GM19240 (cell line): ENCODE results near the gene PERCC1.

Experiments
- DNase-seq: peaks from one replicate; pipeline ENCODE4 v3.0.0; 2011; ENCODE audit warnings: low spot score; ENCODE audit not compliant: insufficient read length

PERCC1 gene

DNA sequence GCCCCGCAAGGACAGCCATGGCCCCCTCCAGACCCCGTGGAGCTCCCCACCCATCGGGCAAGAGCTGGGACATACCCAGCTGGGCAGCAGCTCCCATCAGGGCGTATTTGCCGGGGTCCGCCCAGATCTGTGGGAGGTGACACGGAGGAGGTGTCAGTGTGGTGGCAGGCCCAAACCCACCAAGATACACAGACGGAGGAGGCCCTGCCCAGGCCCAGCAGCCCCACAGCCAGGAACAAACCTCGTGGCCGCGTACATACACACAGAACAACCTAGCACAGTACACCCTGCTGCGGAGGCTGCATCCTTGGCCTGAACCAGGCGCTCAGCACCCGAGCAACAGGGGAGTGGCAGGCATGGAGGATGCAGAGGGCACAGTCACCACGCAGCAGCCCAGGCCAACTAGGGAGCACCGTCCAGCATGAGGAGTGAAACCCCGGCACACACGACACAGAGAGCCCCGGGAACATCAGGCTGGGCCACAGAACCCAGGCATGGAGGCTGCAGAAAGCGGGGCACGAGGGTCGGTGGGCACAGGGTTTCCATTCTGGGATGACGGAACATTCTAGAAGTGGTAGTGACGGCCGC lies 18.4 kb downstream of the PERCC1 start:
- no peak for DNase-seq

DNA sequence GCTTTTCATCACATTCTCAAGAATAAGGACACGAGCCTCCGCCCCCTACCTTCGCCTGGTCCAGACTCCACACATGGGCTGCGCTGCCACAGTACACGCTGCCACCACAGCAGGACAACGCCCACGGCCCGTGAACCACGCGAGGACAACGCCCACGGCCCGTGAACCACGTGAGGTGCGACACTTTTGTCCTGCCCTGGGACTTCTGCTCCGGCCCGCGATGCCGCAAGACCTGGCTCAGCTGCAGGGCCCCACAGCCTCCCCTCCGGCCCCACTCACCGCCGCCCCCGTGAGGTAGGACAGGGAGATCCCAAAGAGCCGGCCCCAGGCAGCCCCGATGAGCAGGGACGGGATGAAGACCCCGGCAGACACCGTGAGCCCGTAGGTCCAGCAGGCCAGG lies 19.3 kb downstream of the PERCC1 start:
- DNase-seq = no peak

DNA sequence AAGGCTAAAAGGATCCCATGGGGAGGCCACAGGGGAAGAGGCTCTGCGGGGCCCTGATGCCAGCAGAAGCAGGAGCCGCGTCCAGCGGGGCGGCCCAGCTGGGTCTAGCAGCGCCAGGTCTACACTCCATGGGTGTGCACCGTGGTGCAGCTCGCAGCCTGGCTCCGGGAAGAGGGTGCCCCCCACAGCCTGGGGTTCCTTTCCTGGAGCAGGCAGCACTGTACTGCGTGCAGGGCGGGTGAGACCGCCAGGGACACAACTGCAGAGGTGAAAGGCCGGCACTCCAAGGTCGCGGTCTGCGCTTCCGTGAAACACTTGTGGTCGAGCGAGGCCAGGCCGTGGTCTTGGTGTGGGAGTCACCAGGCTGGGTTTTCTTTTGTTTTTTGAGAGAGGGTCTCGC lies 20.0 kb downstream of the PERCC1 start:
- no peak for DNase-seq

DNA sequence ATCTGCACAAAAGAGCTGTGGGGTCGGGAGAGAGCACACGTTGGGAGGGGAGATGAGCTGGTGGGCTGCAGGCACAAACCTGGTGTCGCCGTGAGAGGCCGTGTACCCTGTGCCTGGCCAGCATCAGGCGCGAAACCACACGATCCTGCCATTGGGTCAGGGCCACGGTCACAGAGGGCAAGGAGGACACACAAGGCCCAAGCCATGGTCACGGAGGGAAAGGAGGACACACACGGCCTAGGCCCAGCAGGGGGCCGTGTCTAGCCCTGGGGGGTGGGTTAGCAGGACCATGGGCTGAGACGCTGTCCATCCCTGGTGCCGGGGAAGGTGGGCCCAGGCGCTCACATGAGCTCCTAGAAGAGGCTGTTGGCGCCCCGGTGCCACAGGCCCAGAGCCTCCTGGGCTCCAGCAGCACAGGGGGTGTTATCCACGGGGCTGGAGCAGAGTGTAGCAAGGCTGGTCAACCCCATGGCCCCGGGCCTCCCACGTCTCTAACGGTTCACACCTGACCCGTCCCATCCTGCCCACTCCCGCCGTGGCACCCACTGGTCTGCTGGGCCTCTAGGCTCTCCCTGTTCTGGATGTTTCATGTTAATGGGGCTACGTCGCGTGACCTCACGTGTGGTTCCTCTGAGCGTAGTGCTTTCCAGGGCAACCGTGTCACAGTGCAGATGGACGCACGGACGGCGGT lies 21.0 kb downstream of the PERCC1 start:
- DNase-seq = no peak

DNA sequence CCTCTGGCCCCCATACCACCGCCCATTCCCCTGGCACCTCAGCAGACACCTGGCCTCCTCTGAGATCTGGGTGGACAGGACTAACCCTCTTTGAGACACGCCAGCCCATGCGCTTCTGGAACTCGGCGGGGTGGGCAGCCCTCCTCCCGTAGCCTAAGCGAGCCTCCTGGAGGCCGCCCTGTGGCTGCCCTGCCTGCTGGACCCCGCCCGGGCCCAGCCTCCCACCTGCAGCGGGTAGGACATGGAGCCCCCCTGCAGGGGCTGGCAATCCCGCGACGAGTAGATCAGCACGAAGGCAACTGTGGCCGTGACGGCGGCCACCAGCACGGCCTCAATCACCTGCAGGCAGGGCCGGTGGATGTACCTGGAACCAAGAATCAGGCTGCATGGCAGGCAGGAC lies 21.7 kb downstream of the PERCC1 start:
- DNase-seq = no peak

DNA sequence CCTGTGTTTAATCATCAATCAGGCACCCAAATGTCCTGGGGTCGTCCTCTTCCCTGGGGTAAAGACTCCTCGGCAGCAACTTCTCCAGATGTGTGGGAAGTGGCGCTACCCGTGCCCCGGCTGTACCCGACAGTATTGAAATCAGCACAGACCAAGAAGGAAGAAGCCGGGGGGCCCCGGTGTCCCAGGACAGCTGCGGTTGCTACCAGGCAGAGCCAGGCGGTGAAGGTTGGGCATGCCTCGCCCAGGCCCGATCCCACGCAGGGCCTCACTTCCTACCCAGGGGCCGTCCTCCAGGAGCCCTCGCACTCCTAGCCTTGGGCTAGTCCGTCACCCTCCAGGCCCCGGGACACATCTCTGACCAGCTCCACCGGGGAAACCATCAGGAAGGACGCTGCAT lies 22.4 kb downstream of the PERCC1 start:
- DNase-seq = no peak

DNA sequence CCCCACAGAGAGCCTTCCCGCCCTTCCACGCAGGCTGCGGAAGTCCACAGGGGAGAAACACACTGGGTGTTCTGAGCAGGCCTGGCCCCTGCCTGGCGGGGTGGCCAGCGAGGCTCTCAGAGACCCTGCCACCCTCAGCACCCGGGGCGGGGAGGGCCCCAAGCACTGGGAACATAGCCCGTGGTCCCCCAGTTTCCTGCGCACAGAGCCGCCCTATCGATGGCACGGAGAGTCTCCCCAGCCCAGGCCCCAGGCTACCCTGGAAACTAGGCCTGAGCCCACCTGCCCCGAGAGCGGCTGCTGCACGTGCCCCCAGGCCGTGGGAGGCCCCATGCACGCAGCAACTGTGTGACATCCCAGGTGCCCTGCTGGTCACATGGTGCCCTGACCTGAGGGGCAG lies 23.7 kb downstream of the PERCC1 start:
- DNase-seq = no peak

DNA sequence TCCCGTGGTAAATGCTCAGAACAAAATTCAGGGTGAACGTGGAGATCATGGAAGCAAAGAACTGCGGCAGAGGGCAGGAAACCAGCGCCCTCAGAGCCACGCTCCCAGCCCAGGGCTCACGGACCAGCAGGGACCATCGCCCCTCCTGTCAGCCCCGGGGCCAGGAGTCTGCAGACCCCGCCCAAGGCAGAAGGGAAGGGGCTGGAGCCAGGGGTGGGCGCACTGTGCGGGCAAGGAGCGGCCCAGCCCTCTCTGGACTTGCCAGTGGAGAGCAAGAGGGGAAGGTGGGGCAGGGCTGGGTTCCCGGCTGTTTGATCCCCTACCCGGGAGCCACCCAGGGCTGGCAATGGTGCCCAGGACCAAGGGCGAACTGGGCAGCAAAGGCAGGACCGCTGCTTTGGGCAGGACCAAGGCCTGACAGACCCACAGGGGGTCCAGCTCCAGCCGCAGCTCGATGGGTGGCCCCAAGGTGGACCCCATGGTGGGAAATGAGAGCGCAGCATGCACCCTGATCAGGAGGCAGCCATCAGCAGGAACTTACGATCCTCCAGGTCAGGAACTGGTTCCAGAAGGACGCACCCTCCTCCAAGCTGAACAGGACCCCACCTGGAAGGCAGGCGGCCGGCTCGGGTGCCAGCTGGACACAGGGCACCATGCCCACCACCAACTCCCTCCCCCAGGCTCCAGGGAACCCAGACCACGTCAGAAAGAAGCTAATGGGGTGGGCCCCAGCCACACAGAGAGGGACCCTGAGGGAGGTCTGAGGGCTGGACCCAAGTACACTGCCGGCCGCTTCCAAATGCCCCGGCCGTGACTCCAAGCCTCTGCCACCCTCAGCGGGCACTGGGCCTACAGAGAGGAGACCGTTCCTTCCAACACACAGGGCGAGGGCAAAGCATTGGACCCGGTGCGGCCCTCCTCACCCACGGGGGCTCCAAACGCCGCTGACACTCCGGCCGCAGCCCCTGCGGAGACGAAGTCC lies 24.6 kb downstream of the PERCC1 start:
- no peak for DNase-seq

DNA sequence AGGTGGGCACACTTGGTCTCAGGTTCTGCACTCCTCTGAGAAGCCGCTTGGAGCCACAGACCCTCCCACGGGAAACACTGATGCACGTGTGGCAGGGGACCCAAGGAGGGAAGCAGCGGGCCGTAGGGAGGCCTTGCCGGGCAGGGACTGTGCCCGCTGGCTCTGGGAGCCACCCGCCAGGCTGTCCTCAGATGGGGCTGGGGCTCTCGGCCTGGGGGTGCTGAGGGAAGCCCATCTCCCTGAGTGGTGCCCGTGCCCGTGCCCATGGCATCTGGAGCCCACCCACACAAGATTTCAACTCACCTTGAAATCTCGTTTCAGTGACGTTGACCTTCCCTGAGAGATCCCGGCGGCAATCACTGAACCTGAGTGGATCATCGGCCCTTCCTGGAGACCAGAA lies 26.1 kb downstream of the PERCC1 start:
- DNase-seq = no peak

DNA sequence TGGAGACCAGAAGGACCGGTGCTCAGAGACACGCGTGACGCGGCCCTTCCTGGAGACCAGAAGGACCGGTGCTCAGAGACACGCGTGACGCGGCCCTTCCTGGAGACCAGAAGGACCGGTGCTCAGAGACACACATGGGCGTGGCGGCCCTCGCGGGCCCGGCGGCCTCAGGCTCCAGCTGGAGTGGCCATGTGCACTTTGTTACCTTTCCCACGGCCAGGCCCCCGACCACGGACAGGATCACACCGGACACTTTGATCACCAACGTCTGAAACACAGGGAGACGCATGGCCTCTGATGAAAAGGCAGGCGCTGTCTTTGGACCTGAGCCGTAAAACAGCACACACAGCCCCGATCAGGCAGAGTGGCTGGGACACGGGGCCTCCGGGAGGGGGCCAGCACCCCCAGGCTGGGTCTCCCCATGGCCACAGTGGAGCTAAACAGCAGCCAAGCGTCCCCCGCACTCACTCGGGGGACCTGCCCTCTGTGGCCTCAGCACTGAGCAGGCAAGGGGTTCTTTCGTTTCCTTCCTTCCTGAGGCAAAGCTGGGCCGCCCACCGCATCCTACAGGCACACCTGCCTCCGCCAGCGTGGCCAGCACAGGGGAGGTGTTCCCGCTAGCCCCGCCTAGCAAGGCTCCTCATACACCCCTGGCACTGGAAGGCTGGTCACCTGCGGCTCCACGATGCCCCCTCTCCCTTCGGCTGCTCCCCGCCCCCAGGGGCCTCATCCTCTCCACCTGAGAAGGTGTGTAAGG lies 26.8 kb downstream of the PERCC1 start:
- DNase-seq = no peak

DNA sequence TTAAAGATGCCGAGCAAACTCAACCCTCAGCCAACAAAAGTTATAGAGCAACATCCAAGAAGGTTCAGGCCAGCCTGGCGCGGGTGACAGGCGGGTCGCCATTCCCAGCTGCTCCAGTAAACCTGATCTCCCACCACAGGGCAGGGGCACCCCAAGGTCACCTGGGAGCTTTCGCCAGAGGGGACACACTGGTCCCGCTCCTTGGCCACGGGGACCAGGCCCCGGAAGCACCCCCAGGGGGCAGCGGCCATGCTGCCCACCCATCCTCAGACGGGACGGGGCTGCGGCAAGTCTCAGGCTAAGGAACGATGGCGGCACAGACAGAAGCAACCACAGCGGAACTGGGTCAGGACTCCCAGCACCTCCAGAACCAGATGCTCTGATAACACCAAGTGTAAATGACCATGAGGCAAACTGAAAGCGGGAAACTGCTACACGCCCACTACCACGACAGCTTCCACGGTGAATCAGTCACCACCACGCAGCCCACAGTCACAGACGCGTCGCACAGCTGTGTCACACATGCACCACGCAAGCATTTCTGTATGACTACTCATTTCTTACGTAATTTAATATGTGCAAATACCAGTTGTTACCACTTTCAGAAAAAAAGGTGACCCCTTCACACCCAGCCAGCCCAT lies 27.6 kb downstream of the PERCC1 start:
- no peak for DNase-seq

DNA sequence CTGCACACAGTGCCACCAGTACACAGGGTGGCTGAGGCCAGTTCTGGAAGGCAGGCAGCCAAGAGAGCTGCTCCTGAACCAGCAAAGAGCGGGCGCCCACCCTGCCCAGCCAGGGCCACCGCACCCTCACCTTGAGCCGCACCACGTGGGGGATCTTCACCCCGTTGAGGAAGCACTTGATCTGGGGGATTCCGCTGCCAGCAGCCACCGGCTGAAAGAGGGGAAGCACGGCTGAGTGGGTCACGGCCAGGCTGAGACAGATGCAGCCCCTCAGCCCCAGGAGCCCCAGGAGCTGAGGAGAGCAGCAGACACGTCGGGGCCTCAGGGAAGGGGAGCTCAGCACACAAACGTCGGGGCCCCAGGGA lies 28.1 kb downstream of the PERCC1 start:
- no peak for DNase-seq

DNA sequence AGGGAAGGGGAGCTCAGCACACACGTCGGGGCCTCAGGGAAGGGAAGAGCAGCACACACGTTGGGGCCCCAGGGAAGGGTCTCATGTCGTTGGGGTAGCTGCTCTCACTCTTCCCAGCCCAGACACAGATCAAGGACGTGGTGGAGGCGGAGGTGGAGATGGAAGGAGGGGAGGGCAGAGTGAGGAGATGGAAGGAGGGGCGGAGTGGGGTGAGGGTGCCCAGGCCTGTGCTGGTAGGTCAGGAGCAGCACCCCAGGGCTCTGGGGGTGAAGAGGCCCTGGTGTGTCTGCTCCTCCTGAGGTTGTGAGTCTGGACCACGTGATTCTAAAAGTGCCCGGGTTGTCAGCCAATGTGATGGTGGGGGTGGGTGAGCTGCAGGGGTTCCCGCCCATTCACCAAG lies 29.1 kb downstream of the PERCC1 start:
- DNase-seq = no peak

DNA sequence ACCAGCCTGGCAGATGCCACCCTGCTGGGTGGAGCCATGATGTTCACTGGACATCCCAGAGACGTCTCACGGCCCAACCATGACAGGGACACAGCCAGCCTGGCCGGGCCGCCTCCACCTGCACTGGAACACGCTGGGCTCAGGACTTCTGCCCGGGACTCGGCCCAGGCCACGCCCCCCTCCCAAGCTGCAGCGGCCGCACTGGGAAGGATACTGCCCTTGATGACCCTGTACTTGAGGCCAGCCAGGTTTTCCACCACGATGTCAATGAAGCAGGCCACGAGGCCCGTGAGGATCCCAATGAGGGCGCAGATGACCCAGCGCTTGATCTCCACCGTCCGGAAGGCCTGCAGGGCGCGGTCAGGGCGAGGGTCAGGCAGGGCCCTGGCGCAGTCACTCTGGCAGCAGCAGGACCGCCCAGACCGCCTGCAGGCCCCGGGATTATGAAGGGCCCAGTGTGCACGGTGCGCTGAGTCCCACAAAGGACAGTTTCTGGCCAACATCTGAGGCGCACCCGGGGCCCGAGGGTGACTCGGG lies 29.8 kb downstream of the PERCC1 start:
- DNase-seq = no peak

DNA sequence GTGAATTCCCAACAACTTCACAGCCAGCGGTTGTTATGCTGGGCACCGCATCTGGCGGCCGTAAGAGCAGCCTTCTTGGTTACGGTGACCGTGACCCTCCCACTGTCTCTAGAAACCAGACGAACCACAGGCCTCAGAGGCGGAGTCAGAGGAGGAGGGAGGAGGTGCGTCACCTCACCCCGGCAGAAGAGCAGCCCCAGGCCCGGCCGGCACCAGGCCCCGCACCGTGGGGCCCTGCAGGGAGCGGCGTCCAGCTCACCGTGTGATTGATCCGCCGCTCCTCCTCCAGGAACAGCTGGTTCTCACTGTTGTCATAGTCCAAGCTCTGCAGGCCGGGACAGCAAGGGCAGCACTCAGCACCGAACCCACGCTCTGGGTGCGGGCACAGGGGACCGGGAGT lies 30.3 kb downstream of the PERCC1 start:
- no peak for DNase-seq

DNA sequence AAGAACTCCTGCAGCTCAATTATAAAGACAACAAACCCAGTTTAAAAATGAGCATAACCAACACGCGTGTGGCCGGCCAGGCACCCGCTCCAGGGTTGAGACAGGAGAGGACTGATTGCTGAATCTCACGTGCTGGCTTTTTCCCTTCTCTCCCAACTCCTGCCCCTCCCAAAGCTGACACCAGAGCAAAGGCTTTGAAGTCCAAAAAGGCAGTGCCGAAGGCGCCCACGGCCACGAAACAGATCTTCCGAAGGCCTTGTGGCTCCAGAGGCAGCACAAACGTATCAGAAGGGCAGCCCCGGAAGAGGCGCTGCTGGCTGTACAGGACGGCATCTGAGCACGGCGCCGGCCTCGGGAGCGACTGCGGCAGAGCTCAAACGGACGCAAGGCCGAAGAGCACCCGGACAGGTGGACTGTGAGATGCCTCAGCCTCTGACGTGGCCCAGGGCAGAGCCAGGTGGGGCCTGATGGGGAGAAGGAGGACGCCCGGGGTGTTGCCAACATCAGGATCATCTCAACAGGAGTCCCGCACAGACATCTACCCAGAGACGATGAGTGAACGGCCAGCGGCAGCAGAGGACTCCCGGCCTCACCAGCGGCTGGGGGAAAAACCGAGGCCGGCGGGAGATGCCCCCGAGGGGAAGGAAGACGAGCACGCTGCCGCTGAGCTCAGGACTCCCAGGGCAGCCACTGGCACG lies 33.5 kb downstream of the PERCC1 start:
- no peak for DNase-seq

DNA sequence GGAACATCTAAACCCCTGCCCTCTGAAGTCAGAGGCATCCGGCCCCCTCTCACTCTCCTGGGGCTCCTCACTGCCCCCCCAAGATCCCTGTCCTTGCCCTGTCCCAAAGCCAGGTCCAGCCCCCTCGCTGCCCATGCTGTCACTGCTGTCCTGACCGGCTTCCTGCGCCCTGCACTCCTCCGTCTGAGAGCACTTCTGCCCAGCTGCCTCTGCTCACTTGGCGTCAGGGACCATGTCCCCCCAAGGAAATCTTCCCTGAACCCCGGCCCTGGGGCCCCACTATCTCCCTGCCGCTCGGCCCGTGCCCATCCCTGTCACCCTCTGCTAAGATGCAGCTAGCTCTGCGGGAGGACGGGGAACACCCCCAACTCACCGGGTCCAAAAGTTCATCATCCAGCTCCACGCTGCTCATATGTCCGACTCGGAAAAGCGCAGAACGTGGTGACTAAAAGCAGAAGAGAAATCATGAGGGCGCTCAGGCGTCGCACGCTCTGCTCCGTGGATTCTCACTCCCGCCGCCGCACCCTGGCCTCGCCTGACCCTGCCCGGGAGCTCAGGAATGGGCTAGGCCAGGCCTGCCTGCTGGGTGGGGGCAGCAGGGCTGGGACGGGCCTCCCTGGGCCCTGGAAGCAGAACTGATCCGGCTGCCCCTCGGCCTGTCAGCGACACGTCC lies 34.2 kb downstream of the PERCC1 start:
- DNase-seq = no peak

DNA sequence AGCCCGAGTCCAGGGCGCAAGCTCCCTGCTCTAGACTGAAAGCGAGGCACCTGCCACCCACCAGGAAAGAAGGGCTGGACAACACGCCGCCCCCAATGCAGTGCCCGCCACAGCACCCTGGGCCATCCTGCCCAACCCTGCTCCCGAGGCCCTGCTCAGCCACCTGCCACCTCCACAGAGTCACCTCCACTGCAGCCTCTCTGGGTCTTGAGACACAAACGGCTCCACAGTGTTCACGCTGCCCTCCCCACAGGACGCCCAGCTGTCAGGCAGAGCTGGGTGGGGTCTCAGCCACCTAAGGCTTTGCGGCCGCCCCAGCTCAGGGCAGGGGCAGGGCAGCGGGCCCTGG lies 34.7 kb downstream of the PERCC1 start:
- DNase-seq = no peak

DNA sequence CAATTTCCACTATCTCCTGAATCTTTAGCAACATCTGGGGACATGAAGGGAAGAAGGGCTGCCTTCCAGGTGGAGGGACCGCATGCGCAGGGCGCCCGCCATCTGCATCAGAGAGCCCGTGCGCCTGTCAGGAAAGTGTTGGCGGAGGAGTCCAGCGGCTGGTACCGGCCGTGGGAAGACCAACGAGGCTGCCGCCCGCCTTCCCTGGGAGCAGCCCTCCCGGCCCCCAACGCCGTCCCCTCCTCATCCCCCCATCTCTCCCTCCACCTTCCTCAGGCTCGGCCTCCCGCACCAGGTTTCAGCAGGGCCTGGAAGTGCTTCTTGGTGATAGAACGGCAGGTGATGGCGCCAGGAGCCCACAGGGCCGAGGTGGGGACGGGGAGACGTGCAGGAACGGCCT lies 35.2 kb downstream of the PERCC1 start:
- no peak for DNase-seq

DNA sequence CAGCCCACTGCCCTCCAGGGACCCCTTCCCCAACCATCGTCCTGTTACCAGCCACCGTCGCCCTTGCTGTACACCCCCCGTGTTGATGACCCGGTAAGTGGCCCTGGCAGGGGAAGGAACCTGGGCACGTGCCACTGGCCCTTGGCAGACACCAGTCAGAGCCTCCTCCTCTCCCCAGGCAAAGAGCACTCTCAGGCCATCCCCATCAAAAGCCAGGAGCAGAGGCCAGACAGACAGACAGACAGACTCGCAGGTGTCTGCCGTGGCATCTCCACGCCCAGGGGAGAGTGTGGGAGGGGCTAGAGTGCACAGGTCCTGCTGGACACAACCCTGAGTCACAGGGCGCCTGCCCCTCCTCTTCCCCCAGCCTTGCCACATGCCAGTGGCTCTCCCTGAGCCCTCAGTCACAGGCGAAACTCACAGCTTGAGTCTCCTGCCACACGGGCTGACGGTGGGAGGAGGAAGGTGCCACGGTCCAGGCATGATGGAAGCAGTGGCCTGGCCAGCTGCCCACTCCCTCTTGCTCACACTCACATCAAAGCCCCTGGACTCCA lies 36.2 kb downstream of the PERCC1 start:
- no peak for DNase-seq
